ENCODE measurements around the gene TCTN3. TPM values are rescaled to one million over a fixed set of nuclear protein-coding genes. Genes with fewer than 3 reads are reported as not detected.
"Not testable (repeated sequence)": the region's sequence is repeated elsewhere in the genome, so short reads cannot be mapped to it uniquely, and the experiment has no call there.

TCTN3 gene
- polyA plus RNA-seq, 1 donor (not counting 4 experiments of a cell fraction or from before 2014, with no cell fraction given): 43.0 TPM

GRCh38 chr10:95626500-95626899, 67.2 kb downstream of the TCTN3 start:
- Histone ChIP-seq H3K27me3 (ENCODE audit: control insufficient read depth, extremely low read depth, insufficient read depth, low read length) (no peaks in the 10 kb centered on the region), H2AFZ (ENCODE audit: control insufficient read depth, low read length) (no peak overlapping the region), H3K36me3 (ENCODE audit: control insufficient read depth in 2 of 2, extremely low read depth in 1 of 2, insufficient read depth in 2 of 2, low read length in 2 of 2) (peaks cover 7 to 9% of the 10 kb centered on the region in 2 experiments), H3K9ac (ENCODE audit: control insufficient read depth, extremely low read depth, insufficient read depth, low read length) (no peak overlapping the region), H3K79me2 (ENCODE audit: control insufficient read depth, insufficient read depth, low read length) (no peaks in the 10 kb centered on the region), H3K4me1 (ENCODE audit: control insufficient read depth, extremely low read depth, insufficient read depth, low read length) (no peaks in the 10 kb centered on the region), H3K4me3 (ENCODE audit: control insufficient read depth in 2 of 3, extremely low read depth in 1 of 3, insufficient read depth in 2 of 3, low read depth in 1 of 3, low read length in 3 of 3) (no peak overlapping the region), H4K20me1 (ENCODE audit: control insufficient read depth, extremely low read depth, insufficient read depth, low read length) (no peaks in the 10 kb centered on the region), H3K4me2 (ENCODE audit: control insufficient read depth, extremely low read depth, insufficient read depth, low read depth, low read length) (no peak overlapping the region), H3K9me1 (ENCODE audit: control insufficient read depth, extremely low read depth, insufficient read depth, low read length) (no peaks in the 10 kb centered on the region), H3K9me3 (ENCODE audit: control insufficient read depth, low read depth, low read length) (no peaks in the 10 kb centered on the region), H3K27ac (ENCODE audit: control insufficient read depth, insufficient read depth, low read length) (no peak overlapping the region)
- dilution Hi-C loops (cut with MboI; ENCODE audit: extremely low pct_ligation_motif_present, low sequenced_read_pairs): no loop called here
- FAIRE-seq: no peak
- no peak for DNase-seq (ENCODE audit: low read depth, low spot score)
- TF ChIP-seq CTCF (optimal IDR thresholded peaks at IDR 0.05 in 1 of 3, IDR thresholded peaks at IDR 0.05 in 1 of 3, conservative IDR thresholded peaks at IDR 0.05 in 1 of 3; ENCODE audit: extremely low read depth in 1 of 3, insufficient read depth in 2 of 3, low read length in 3 of 3): no peak
- TF ChIP-seq EZH2 (IDR thresholded peaks at IDR 0.05; ENCODE audit: low read length): no peak

GRCh38 chr10:95620415-95620814, 73.3 kb downstream of the TCTN3 start:
- H3K79me2 ChIP-seq (ENCODE audit: control insufficient read depth, insufficient read depth, low read length); H4K20me1 ChIP-seq (ENCODE audit: control insufficient read depth, extremely low read depth, insufficient read depth, low read length); H2AFZ ChIP-seq (ENCODE audit: control insufficient read depth, low read length); H3K4me2 ChIP-seq (ENCODE audit: control insufficient read depth, extremely low read depth, insufficient read depth, low read depth, low read length); FAIRE-seq; H3K4me3 ChIP-seq (ENCODE audit: control insufficient read depth in 2 of 3, extremely low read depth in 1 of 3, insufficient read depth in 2 of 3, low read depth in 1 of 3, low read length in 3 of 3); H3K4me1 ChIP-seq (ENCODE audit: control insufficient read depth, extremely low read depth, insufficient read depth, low read length); H3K27me3 ChIP-seq (ENCODE audit: control insufficient read depth, extremely low read depth, insufficient read depth, low read length); H3K9ac ChIP-seq (ENCODE audit: control insufficient read depth, extremely low read depth, insufficient read depth, low read length); DNase-seq (ENCODE audit: low read depth, low spot score); H3K27ac ChIP-seq (ENCODE audit: control insufficient read depth, insufficient read depth, low read length); H3K9me3 ChIP-seq (ENCODE audit: control insufficient read depth, low read depth, low read length); H3K9me1 ChIP-seq (ENCODE audit: control insufficient read depth, extremely low read depth, insufficient read depth, low read length): not testable (repeated sequence)
- dilution Hi-C loops (cut with MboI; ENCODE audit: extremely low pct_ligation_motif_present, low sequenced_read_pairs): loop anchor here (25.0 kb wide), 1 partner anchor 183 kb away; no protein-coding TSS in a partner anchor
- H3K36me3 ChIP-seq (ENCODE audit: control insufficient read depth in 2 of 2, extremely low read depth in 1 of 2, insufficient read depth in 2 of 2, low read length in 2 of 2): peaks cover 27 to 30% of the 10 kb centered on the region in 2 experiments

- Histone ChIP-seq H3K79me2 (ENCODE audit: control insufficient read depth, insufficient read depth, low read length) (no peaks in the 10 kb centered on the region), H3K36me3 (ENCODE audit: control insufficient read depth in 2 of 2, extremely low read depth in 1 of 2, insufficient read depth in 2 of 2, low read length in 2 of 2) (peaks cover 35 to 38% of the 10 kb centered on the region in 2 experiments), H3K27me3 (ENCODE audit: control insufficient read depth, extremely low read depth, insufficient read depth, low read length) (no peaks in the 10 kb centered on the region), H3K4me2 (ENCODE audit: control insufficient read depth, extremely low read depth, insufficient read depth, low read depth, low read length) (no peak overlapping the region), H3K27ac (ENCODE audit: control insufficient read depth, insufficient read depth, low read length) (no peak overlapping the region), H3K9ac (ENCODE audit: control insufficient read depth, extremely low read depth, insufficient read depth, low read length) (no peak overlapping the region), H3K4me3 (ENCODE audit: control insufficient read depth in 2 of 3, extremely low read depth in 1 of 3, insufficient read depth in 2 of 3, low read depth in 1 of 3, low read length in 3 of 3) (no peak overlapping the region), H3K9me1 (ENCODE audit: control insufficient read depth, extremely low read depth, insufficient read depth, low read length) (no peaks in the 10 kb centered on the region), H4K20me1 (ENCODE audit: control insufficient read depth, extremely low read depth, insufficient read depth, low read length) (no peaks in the 10 kb centered on the region), H2AFZ (ENCODE audit: control insufficient read depth, low read length) (no peak overlapping the region), H3K4me1 (ENCODE audit: control insufficient read depth, extremely low read depth, insufficient read depth, low read length) (no peaks in the 10 kb centered on the region), H3K9me3 (ENCODE audit: control insufficient read depth, low read depth, low read length) (no peaks in the 10 kb centered on the region)
- TF ChIP-seq EZH2 (IDR thresholded peaks at IDR 0.05; ENCODE audit: low read length) (no peak), CTCF (optimal IDR thresholded peaks at IDR 0.05 in 1 of 3, IDR thresholded peaks at IDR 0.05 in 1 of 3, conservative IDR thresholded peaks at IDR 0.05 in 1 of 3; ENCODE audit: extremely low read depth in 1 of 3, insufficient read depth in 2 of 3, low read length in 3 of 3) (no peak)
- no peak for FAIRE-seq
- dilution Hi-C loops (cut with MboI; ENCODE audit: extremely low pct_ligation_motif_present, low sequenced_read_pairs): loop anchor here (25.0 kb wide), 1 partner anchor 181 kb away; no protein-coding TSS in a partner anchor
- no peak for DNase-seq (ENCODE audit: low read depth, low spot score)
Measured at GRCh38 chr10:95618101-95618500, 75.6 kb downstream of the TCTN3 start.

All from keratinocyte (primary cell).